HG02623 (cell line): ENCODE measurements around the gene ZNF740.
A peak's percentile ranks its signal among the peaks of the same experiment; 100 is the strongest.

Experiments used
- ATAC-seq: cut with Tn5 transposase; IDR thresholded peaks from one replicate; pipeline ENCODE4 v1.9.1; 2021; ENCODE audit warnings: moderate library complexity; ENCODE audit not compliant: unreplicated experiment

Gene ZNF740

GRCh38 chr12:53212931-53213330 lies 32.4 kb downstream of the ZNF740 start:
- ATAC-seq = no peak

DNA sequence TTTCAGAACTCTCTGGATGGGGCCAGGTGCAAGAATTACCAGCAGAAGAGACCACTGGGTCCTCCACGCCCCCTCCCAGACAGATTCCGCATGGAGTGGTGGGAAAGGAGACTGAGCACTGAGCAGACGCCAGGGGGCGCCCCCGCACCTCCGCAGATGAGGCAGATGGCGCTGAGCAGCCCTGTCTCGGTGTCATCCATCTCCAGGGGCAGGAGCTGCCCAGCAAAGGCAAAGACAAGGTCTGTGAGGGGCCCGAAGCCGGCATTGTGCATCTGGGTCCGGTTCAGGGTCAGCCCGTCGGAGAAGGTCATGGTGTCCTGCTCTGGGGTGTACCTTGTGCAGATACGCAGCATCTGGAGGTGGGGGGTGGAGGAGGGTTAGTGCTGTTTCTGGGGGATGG lies 32.8 kb downstream of the ZNF740 start:
- ATAC-seq = no peak

DNA sequence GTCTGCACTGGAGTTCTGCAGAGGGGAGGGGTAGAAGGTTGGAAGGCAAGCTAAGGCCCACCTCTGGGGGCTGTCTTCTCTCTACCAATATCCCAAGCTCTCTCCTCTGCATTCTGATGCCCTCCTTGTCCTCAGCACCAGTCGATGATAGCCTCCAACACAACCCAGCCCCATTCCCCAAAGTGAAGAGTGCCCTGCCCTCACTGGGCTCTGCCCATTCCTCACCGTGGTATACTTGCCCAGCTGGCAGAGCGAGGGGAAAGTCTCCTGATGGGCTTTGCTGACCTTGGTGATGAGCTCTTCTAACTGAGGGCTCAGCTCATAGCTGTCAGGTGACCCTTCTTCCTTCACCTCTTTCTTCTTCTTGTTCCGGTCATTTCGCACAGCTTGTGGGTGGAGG lies 33.7 kb downstream of the ZNF740 start:
- ATAC-seq = no peak

- no peak for ATAC-seq
Measured at GRCh38 chr12:53214687-53215455, 34.3 kb downstream of the ZNF740 start.

- ATAC-seq = no peak
Measured at GRCh38 chr12:53215497-53215896, 35.0 kb downstream of the ZNF740 start.

GRCh38 chr12:53217051-53217930 lies 36.8 kb downstream of the ZNF740 start:
- ATAC-seq = no peak

- ATAC-seq = no peak
Measured at GRCh38 chr12:53217931-53218307, 37.4 kb downstream of the ZNF740 start.

DNA sequence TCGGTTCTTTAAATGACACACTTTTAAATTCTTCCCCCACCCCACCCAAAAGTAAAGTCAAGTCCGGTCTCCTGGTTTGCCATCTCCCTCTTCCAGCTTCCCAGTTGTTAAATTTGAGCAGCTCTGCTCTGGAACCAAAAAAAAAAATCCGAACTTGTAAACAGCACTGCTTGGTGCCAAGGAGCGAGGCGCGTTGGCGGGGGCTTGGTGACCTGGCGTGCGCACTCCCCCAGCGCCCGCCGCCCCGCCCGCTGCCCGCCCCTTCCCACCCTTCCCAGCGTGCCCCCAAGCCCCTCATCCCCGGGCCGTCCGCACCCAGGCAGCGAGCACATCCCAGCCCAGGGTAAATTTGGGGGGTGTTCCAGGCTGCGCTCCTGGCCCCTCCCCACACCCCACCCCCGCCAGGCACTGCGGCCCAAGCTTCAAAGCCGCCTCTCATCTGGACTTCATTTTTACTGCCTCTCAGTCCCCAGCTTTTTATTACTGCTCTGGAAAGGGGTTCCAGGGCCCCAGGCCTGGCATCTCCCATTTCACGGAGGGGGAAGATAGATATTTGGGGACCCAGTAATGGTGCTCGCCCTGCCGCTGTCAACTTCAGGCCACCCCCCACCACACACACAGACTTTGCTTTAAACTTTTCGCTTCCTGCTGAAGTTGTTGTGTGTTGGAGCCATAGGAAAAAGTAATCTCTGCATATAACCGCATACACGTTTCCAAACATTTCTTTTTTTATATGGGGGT lies 38.2 kb downstream of the ZNF740 start:
- no peak for ATAC-seq

- ATAC-seq = peak; percentile 21
Measured at GRCh38 chr12:53219292-53219955, 38.9 kb downstream of the ZNF740 start.

GRCh38 chr12:53219956-53220693 lies 39.6 kb downstream of the ZNF740 start:
- peak; percentile 22 for ATAC-seq

DNA sequence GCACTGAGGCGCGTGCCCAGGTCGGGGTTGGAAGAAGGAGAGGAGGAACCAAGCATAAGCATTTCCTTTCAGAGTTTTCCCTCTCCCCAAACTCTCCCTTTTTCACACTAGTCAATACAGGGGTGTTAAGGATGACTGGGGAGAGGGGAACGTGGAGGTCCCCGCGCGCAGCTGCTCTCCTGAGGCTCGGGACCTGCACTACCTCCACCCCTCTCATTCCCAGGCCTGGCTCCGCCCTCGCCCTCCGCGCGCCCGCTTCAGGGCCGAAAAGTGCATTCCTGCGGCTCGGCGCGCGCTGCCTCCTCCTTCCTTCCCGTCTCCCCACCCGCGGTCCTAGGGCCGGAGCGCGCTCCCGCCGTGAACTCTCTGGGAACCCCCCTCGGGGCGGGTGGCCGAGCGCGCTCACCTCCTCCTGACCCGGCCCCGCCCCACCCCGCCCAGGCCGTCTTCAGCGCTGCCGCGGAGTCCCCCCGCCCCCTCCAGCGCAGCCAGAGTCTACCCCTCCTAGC lies 40.2 kb downstream of the ZNF740 start:
- ATAC-seq = peak; percentile 32

DNA sequence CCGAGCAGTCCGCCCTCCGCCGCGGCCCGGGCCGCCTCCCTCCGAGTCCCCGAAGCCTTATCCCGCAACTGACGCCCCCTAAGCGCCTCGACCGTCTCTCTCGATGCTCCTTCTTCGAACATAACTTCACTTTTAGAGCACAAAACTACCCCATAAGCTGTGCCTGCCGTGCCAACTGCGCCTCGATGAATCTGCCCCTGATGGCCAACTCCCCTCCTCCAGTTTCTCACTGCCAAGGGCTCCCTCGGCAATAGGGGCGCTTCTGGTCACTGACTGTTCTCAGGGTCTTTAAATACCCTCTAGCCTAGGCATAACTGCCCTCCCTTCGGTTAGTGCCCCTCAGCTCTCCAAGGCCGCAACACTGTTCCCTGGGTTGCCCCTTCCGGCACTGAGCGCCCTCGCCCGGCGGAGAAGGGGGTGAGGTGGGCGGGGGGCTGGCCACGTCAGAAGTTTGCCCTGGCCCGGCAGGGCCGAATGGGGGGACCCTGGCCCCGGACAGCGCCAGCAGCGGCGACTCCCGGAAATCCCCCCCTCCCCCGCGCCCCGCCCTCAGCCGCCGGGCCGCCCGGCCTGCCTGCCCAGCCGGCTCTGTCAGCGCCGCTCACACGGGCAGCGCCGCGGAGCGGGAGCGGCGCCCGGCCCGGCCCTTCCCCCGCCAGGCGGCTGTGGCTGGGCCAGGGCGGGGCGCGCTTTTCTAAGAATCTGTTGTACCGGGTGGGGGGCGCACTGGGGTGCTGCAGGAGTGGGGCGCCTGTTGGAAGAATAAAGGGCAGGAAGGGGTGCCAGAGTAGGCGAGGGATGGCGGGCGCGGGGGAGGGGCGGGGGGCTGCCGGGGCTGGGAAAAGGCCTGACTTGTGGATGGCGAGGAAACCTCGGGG lies 40.9 kb downstream of the ZNF740 start:
- ATAC-seq = peak; percentile 35

DNA sequence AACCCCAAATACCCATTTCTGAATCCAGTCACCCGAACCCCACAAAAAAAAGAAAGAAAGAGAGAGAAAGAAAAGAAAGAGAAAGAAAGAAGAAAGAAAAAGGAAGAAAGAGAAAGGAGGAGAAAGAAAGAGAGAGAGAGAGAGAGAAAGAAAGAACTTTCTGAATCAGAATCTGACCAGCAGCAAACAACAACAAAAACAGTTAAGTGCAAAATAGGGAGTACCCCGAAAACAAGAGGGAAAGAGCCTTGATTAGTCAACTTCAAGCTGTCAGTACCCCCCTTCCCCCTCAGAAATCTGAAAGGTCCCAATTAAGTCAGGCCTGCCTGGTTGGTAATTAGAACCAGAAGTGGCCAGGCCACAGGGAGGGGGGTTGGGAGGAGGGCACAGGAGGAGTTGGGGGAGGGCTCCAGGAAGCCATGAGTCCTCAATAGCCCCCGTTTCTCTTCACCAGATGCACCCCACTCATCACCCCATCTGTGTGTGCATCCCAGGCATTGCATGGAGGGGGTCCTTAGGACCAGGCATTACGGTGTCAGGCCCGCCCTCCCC lies 41.7 kb downstream of the ZNF740 start:
- no peak for ATAC-seq

GRCh38 chr12:53222806-53223261 lies 42.3 kb downstream of the ZNF740 start:
- no peak for ATAC-seq

- no peak for ATAC-seq
Measured at GRCh38 chr12:53223389-53224060, 43.0 kb downstream of the ZNF740 start.

DNA sequence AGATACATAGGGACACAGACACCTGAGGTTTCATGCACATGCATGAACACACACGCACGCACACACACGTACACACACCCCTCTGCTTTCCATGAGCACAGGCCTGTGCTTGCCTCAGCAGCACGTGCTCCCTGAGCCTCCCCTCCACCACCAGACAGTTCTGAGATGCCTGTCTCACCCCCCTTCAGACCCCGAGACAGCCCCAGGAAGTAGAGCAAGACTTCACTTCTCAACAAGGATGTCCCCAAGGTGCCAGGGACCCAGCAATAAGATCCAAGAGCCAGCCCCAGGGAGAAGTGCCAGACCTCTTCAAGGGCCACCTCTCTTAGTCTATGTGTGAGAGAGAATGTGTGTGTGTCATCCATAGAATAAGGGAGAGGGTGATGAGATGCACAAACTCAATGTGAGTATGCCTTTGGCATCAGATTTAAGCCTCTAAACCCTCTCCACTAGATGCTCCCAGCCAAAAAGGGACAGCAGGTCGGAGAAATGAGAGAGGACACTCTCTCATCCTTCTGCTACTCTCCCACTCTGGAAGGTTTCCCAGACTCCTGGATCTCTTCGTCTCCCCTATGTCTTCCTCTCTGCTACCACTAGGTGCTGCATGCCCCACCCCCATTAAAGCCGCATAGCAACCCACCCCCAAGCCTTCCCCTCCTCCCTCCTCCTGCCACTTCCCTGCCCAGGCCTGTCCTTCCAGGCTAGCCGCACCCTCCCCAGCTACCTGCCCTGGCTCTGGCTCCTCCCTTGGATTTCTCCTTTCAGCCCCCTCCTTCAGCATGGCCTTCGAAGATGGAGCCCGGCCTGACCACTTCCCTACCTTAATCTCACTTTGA lies 43.8 kb downstream of the ZNF740 start:
- no peak for ATAC-seq
